HEK293T (cell line): ENCODE measurements around the gene BMAL1.

ENCODE experiments used
- FOXA1 ChIP-seq: fragments of 450-650 bp; IDR thresholded peaks from 2 replicates; pipeline ENCODE4 v1.6.1; 2016; ENCODE audit warnings: mild to moderate bottlenecking
- FOXK2 ChIP-seq: fragments of 450-650 bp; IDR thresholded peaks from 2 replicates; pipeline ENCODE4 v1.6.1; 2016; ENCODE audit warnings: mild to moderate bottlenecking
- SP1 ChIP-seq: fragments of 450-650 bp; IDR thresholded peaks from 2 replicates; pipeline ENCODE4 v1.6.1; 2017
- SUZ12 ChIP-seq: fragments of 450-650 bp; IDR thresholded peaks from 2 replicates; pipeline ENCODE4 v1.6.1; 2016; ENCODE audit warnings: mild to moderate bottlenecking

DNA sequence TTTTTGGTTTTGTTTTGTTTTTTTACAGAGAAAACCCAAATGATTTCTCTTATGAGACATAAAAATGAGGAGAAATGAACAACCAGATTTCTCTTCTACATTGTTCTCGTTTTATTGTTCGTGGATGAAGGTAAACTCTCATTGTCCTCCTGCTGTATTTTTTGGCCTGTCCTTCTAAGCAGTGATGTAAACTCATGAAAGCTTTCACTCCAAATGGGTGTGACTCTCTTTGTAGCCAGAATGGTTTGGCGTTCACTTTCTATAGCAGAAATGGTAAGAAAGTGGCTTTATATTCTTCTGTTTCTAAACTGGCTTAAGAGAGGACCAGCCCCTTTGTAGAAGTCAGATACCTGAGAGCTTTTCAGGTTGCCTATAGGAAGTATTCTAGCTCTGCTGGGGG is 15.5 kb upstream of the BMAL1 start:
- TF ChIP-seq SP1 (no peak), SUZ12 (no peak), FOXA1 (no peak), FOXK2 (no peak)
